Mesothelial cell of epicardium (in vitro differentiated cells): ENCODE results near the gene DOLPP1. TPM values are rescaled to one million over a fixed set of nuclear protein-coding genes. Genes with fewer than 3 reads are reported as not detected.

Source experiments
- DNase-seq, 2 experiments: peaks; one replicate each; pipeline ENCODE4 v3.0.0; 2021; ENCODE audit warnings: low spot score in 2 of 2; ENCODE audit not compliant: unreplicated experiment in 2 of 2
- H3K27ac Mint-ChIP-seq: 2 replicates; pipeline ENCODE4 v1.8.0; 2021; ENCODE audit warnings: mixed read lengths
- H3K27me3 Mint-ChIP-seq: 2 replicates; pipeline ENCODE4 v1.8.0; 2021; ENCODE audit warnings: low read depth, mixed read lengths
- H3K36me3 Mint-ChIP-seq: 2 replicates; pipeline ENCODE4 v1.8.0; 2021; ENCODE audit warnings: mixed read lengths
- H3K4me1 Mint-ChIP-seq: 2 replicates; pipeline ENCODE4 v1.8.0; 2021; ENCODE audit warnings: mixed read lengths
- H3K4me3 Mint-ChIP-seq: 2 replicates; pipeline ENCODE4 v1.8.0; 2021; ENCODE audit warnings: mild to moderate bottlenecking, moderate library complexity, mixed read lengths
- H3K9me3 Mint-ChIP-seq: 2 replicates; pipeline ENCODE4 v1.8.0; 2021; ENCODE audit warnings: mixed read lengths
- total RNA-seq: library from RNA; stranded (reverse); gene quantifications from 3 replicates; pipeline ENCODE4 v1.2.1, GENCODE V29; 2021
- TF ChIP-seq, protein P1 (sequence below): fragments of 200-600 bp; sonication (generic); IDR thresholded peaks from one replicate; pipeline ENCODE4 v1.5.0; 2021; ENCODE audit warnings: antibody characterized with exemption; ENCODE audit not compliant: unreplicated experiment

DOLPP1 gene
- total RNA-seq, 1 donor from 2014 or later: 21.5 TPM

DNA sequence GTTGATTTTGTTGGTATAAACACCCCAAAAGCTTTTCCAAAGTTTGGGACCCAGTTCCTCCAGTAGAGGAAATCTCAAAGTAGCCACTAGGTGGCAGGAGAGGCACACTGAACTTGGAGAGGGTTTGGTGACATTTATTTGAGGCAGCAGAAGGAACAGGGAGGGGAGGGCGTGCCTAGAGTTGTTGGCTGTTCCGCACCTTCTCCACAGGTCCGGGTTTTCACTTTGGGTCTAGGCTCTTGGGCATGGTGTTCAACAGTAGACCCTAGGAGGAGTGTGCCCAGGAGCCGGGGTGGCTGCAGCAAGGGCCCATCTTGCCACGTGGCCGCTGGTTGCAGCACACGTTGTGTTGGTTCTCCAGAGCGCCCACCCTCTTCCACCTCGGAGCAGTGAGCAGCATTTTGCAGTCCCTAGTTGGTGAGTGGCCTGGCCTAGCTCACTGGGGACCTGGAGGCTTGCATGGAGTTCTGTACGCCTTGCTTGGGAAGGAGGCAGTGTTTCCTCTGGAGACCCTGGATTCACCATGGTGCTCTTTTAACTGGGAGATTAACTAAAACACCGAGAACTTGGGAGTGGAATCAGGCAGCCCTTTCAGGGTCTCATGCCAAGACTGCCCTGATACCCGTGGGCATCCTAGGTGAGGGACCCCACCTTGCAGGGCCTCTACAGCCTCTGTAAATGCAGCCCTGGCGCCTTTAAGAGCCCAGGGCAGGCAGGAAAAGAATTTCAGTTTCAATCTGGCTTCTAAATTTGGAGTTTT, 58.5 kb downstream of the DOLPP1 start:
- TF ChIP-seq, protein P1, sequence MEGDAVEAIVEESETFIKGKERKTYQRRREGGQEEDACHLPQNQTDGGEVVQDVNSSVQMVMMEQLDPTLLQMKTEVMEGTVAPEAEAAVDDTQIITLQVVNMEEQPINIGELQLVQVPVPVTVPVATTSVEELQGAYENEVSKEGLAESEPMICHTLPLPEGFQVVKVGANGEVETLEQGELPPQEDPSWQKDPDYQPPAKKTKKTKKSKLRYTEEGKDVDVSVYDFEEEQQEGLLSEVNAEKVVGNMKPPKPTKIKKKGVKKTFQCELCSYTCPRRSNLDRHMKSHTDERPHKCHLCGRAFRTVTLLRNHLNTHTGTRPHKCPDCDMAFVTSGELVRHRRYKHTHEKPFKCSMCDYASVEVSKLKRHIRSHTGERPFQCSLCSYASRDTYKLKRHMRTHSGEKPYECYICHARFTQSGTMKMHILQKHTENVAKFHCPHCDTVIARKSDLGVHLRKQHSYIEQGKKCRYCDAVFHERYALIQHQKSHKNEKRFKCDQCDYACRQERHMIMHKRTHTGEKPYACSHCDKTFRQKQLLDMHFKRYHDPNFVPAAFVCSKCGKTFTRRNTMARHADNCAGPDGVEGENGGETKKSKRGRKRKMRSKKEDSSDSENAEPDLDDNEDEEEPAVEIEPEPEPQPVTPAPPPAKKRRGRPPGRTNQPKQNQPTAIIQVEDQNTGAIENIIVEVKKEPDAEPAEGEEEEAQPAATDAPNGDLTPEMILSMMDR: peak; percentile 98
- Mint-ChIP-seq H3K4me1 (peaks cover 48% of the 10 kb centered on the region), H3K27ac (peak overlapping the region; percentile 100), H3K4me3 (peak overlapping the region; percentile 75), H3K9me3 (no peaks in the 10 kb centered on the region), H3K27me3 (no peaks in the 10 kb centered on the region), H3K36me3 (peaks cover 16% of the 10 kb centered on the region)
- DNase-seq: peak in 1 of 2 experiments; percentile 75

DNA sequence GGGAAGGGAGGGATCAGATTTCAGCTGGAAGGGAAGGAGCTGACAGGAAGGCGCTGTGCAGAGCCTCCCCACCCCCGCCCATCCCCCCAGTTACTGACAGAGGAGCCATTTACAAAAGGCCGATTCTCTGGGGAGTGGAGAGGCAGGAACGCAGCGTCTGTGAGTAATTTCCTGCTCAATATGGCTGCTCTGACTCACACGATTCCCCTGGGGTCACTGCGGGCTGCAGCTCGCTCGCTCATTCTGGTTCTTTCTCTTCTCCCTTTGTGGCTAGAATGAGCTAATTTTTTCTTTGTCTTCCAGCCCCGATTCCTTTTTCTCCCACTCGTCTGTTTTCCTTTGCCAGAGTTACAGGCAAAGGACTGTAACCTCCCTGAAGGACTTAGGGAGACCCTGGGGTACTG, 59.1 kb downstream of the DOLPP1 start:
- no peaks in the 10 kb centered on the region for H3K9me3 Mint-ChIP-seq
- peak overlapping the region; percentile 75 for H3K4me3 Mint-ChIP-seq
- DNase-seq: peak; percentile 60 to 67
- no peaks in the 10 kb centered on the region for H3K27me3 Mint-ChIP-seq
- TF ChIP-seq, protein P1: no peak
- peaks cover 12% of the 10 kb centered on the region for H3K36me3 Mint-ChIP-seq
- peak overlapping the region; percentile 100 for H3K27ac Mint-ChIP-seq
- peaks cover 48% of the 10 kb centered on the region for H3K4me1 Mint-ChIP-seq

Other genes starting within 250 kb of the DOLPP1 start
- 6.6 to 9.2 TPM (median 8.0 TPM) in 3 replicates for gene KYAT1, start 199.2 kb upstream of the DOLPP1 start, total RNA-seq
- gene LRRC8A, start 199.0 kb upstream of the DOLPP1 start, total RNA-seq: 33.9 to 35.9 TPM (median 34.6 TPM) in 3 replicates
- 22.2 to 25.4 TPM (median 24.3 TPM) in 3 replicates for gene PHYHD1, start 160.1 kb upstream of the DOLPP1 start, total RNA-seq
- 16.7 to 17.0 TPM (median 16.9 TPM) in 3 replicates for gene DOLK, start 133.5 kb upstream of the DOLPP1 start, total RNA-seq
- gene NUP188, start 133.4 kb upstream of the DOLPP1 start, total RNA-seq: 49.5 to 56.6 TPM (median 51.7 TPM) in 3 replicates
- 173 to 174 TPM (median 174 TPM) in 3 replicates for gene SH3GLB2, start 52.8 kb upstream of the DOLPP1 start, total RNA-seq
- 36.1 to 37.9 TPM (median 36.2 TPM) in 3 replicates for gene MIGA2, start 44.5 kb upstream of the DOLPP1 start, total RNA-seq
- gene CRAT, start 29.7 kb downstream of the DOLPP1 start, total RNA-seq: 26.4 to 27.6 TPM (median 26.4 TPM) in 3 replicates
- gene PTPA, start 30.3 kb downstream of the DOLPP1 start, total RNA-seq: 157 to 164 TPM (median 160 TPM) in 3 replicates
- gene IER5L, start 97.2 kb downstream of the DOLPP1 start, total RNA-seq: 31.3 to 34.7 TPM (median 31.9 TPM) in 3 replicates